NOMO-1 (cell line): ENCODE results near the gene WDR86.
A peak's percentile ranks its signal among the peaks of the same experiment; 100 is the strongest.

ENCODE experiments used
- DNase-seq, 2 experiments: peaks; one replicate each; lab custom pipeline; 2025; ENCODE audit not compliant: unreplicated experiment in 2 of 2; lab: John Stamatoyannopoulos, UW

The WDR86 gene

GRCh38 chr7:151393031-151393977 is 16.5 kb downstream of the WDR86 start:
- DNase-seq, result no peak

DNA sequence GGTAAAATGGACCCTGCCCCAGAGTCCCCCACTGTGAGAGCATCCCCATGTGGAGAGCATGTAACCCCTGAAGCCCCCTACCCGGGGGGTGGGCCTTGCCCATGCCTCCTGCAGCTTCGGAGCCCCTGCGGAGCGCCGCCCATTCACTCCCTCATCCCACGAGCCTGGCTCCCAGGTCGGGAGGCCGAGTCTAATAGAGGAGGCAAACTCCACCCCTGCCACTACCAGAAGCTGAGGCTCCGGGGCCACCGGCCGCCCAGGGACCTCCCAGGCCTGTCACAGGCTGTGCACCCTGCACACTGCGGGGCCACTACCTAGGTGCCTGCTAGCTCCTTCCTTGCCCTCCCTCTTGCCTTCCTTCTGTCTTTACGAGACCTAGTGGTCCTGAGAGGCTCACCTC is 17.4 kb downstream of the WDR86 start:
- no peak for DNase-seq

DNA sequence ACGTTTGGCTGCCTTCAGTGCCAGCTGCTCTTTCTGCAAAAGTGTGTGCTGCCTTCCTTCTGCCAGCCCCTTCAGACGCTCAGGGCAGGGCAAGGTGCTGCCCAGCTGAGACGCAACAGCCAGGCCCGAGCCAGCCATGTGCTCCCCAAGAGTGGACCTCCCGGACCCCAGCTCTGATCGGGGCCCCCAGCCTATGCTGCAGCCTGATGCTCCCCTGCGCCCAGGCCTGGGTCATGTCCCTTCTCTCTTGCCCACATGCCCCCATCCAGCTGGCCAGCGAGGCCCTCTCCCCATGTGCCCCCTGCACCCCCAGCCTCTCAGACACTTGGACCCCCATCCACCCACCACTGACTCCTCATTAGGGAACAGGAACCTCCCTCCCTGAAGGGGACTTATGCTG is 17.8 kb downstream of the WDR86 start:
- DNase-seq, result no peak

- no peak for DNase-seq
Observed at GRCh38 chr7:151391358-151391730, 18.5 kb downstream of the WDR86 start.

- no peak for DNase-seq
Observed at GRCh38 chr7:151390598-151391357, 19.1 kb downstream of the WDR86 start.

DNA sequence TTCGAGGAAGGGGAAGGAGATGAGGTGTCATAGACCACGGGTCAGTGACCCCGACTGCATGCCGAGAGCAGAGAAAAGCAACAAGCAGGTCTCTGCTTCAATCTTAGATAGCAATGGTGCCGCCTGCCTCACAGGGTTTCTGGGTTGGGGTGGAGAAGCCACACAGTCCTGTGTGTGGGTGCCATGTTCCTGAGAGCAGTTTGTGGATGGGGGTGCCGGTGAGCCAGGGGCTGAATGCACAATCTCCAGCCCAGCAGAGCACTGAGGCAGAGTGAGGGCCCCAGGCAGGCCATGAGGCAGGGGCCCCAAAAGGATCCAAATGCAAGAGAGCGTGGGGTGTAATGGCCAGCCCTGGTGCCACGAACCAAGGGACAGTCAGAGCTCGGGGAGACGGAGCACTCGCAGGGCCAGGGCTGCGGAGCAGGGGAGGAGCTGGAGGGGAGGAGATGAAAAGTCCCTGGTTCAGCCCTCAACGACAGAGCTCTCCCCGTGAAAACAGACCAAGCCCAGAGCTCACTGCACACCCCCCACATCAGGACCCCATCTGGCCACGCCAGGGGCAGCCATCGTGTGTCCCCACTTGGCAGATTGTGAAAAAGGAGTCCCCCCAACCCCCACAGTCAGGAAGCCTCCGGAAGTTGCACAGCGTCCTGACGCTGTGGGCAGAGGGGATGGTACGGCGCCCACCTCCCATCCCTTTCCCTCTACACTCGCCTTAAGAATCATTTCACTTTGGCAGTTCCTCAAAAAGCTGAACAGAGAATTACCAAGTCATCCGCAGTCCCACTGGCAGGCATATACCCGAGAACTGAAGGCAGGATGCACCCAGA is 19.9 kb downstream of the WDR86 start:
- DNase-seq, result peak in 1 of 2 experiments; percentile 11

- DNase-seq, result no peak
Observed at GRCh38 chr7:151389096-151389767, 20.6 kb downstream of the WDR86 start.

GRCh38 chr7:151388430-151388829 is 21.4 kb downstream of the WDR86 start:
- DNase-seq, result no peak

DNA sequence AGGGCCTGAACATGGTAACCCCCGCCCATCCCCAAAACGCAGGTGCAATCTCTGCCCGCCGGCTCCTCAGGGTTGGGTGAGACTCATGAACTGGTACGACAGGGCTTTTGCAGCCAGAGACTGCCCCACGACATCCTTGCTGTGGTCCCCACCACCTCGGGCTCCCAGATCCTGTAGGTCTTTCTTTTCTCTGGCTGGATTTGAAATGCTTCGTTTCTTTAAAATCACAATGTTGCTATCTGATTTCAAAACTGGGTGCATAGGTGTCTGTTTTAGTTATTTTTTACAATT is 21.9 kb downstream of the WDR86 start:
- DNase-seq, result no peak

GRCh38 chr7:151387161-151388006 is 22.5 kb downstream of the WDR86 start:
- DNase-seq, result no peak

- no peak for DNase-seq
Observed at GRCh38 chr7:151386301-151387160, 23.3 kb downstream of the WDR86 start.

GRCh38 chr7:151385626-151386300 is 24.1 kb downstream of the WDR86 start:
- DNase-seq, result no peak

GRCh38 chr7:151384776-151385625 is 24.8 kb downstream of the WDR86 start:
- no peak for DNase-seq

- DNase-seq, result no peak
Observed at GRCh38 chr7:151384352-151384697, 25.5 kb downstream of the WDR86 start.

GRCh38 chr7:151383638-151384351 is 26.0 kb downstream of the WDR86 start:
- DNase-seq, result no peak

GRCh38 chr7:151382079-151382885 is 27.6 kb downstream of the WDR86 start:
- DNase-seq, result no peak
